LHCN-M2 (cell line): ENCODE data around the gene PAK6. TPM values are rescaled to one million over a fixed set of nuclear protein-coding genes. Genes with fewer than 3 reads are reported as not detected.

Experiments
- DNase-seq: peaks from one replicate; pipeline ENCODE4 v3.0.0-alpha.2; 2012; ENCODE audit warnings: low read depth
- total RNA-seq: library from RNA; depleted of rRNA; stranded (reverse); fragments of >200 nt; gene quantifications from 2 replicates; pipeline ENCODE4 v1.2.3, GENCODE V29; 2014

Gene PAK6
- total RNA-seq, 1 experiment from 2014 or later, result under 0.01 TPM

DNA sequence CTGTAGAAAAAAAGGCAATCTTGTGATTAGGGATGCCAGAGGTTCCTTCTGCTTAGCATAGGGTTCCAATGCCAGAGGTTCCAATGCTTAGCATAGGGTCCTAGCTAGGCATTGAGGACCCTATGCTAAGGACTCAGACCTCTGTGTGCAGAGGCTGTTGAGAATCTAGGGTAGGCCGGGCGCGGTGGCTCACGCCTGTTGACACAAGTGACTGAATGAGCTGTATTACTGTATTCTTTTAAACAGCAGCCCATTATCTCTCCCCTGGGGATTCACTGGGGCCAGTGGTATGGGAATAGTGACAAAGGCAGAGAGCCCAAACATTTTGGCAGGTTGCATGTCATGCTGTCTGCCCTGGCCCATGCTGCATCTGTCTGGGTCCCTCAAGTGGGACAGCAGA lies 16.2 kb downstream of the PAK6 start:
- no peak for DNase-seq

DNA sequence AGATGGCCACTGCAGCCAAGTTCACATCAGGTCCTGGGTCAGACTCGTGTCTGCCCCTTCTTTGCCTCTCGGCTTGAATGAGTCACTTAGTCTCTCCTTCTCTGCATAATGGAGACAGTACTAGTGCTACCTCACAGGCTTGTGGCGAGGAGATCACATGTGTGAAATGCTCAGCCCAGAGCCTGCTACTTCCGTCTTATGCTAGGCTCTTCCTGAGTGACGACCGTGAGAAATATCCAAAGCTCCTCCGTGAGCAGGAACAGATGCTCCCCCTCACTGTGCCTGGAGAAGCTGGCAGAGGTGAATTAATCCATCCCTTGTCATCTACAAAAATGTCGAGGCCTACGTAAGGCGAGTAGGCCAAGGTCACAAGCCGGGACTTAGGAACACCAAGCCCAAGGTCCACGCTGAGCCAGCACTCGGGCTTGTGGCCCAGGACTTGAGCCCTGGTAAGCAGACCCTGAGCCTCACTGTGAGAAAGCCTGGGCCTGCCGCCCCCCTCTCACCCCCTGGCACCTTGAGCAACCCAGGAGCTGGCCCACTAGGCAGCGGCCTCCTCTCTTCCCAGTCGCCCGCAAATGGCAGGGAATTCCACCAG lies 17.9 kb downstream of the PAK6 start:
- no peak for DNase-seq

DNA sequence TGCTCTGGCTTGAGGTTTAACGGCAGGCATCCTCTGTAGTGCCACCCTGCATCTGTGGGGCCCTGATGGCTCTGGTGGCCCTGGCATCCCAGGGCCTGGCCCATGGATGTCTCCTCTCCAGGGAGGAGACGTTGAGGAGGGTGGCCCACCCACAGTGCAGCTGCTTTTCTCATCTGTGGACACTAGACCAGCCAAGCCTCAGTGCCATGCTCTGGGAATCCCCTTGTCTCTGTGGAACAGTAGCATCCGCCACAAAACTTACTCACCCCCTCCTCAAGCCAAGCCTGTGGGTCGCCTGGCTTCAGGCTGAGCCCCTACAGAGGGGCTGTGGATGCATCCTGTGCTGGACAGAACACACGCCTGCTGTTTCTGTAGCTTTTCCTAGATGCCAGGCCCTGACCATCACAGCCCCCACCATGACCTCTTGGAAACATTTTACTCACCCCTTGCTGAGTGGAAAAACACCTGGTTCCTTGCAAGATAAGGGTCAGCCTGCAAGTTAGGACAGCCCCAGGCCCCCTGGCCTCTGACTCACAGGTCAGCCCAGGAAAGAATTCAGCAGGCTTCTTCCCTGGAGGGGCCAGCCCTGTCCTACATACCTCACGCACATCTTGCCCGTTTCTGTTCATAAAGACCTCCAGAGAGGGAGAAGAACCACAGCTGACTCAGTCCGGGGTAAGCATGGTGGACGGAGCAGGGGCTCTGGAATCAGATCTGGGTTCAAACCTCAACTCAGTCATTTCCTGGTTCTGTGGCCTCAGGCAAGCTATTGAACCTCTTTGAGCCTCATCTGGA lies 19.0 kb downstream of the PAK6 start:
- DNase-seq, result no peak

DNA sequence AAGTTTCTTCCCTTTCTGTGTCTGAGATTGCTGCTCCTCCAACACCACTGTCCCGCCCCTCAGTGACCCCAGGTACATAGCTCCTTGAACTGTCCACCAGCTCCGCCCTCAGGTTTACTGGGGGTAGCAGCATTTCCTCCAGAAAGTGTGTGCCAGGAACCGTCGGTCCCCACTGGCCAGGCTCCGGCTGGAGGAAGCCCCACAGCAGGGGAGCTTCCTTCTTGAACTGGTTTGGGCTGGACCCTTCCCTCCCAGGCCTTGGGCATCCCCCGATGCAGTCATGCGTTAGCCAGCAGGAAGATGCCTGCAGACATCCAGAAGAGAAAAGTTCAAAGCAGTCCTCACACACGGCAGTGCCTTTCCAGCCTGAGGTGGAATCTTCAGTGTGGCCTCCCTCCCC lies 19.7 kb downstream of the PAK6 start:
- DNase-seq, result no peak

DNA sequence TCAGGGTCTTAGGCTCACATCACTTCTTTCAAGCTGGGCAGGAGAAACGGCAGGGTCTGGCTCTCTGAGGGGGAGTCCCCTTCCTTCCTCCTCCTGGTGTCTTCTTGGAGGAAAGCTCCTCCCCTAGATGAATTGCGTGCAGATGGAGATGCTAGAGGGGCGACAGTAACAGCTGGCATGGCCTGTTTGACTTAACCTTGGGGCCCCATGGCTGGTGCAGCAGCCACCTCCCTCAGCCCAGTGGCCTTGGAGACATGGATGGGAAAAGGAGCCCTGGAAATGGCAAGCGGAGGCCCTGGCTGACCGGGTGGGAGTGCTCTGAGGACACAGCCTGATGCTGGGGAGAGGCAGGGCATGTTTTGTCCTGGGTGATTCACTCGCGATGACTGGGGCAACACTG lies 20.2 kb downstream of the PAK6 start:
- no peak for DNase-seq

DNA sequence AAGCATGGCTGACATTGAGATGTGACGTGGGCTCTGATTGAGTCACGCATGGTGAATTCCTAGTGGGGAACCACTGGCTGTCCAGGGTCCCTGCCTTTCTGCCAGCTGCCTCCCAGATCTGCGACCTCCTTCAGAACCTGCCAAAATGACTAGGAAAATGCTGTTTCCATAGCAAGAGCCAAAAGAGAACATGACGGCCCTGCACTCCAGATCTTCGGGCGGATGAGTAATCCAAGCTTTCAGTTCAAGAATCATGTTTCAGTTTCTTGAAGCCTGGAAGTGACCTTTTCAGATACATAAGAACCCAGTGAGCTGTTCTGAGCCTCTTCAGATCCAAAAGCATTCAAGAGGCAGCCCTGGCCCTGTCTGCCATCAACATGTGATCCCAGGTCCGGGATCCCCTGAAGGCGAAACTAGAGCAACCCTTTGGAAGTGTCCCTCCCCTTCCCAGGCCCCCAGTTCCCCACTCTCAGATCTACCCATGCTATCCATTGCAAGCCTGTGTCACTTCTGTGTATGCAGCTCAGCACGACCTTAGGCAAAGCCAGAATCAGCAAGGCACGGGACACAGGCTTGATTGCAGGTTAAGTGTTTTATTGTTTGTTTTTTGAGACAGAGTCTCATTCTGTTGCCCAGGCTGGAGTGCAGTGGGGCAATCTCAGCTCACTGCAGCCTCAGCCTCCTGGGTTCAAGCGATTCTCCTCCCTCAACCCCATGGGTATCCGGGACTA lies 24.3 kb downstream of the PAK6 start:
- peak; percentile 74 for DNase-seq

DNA sequence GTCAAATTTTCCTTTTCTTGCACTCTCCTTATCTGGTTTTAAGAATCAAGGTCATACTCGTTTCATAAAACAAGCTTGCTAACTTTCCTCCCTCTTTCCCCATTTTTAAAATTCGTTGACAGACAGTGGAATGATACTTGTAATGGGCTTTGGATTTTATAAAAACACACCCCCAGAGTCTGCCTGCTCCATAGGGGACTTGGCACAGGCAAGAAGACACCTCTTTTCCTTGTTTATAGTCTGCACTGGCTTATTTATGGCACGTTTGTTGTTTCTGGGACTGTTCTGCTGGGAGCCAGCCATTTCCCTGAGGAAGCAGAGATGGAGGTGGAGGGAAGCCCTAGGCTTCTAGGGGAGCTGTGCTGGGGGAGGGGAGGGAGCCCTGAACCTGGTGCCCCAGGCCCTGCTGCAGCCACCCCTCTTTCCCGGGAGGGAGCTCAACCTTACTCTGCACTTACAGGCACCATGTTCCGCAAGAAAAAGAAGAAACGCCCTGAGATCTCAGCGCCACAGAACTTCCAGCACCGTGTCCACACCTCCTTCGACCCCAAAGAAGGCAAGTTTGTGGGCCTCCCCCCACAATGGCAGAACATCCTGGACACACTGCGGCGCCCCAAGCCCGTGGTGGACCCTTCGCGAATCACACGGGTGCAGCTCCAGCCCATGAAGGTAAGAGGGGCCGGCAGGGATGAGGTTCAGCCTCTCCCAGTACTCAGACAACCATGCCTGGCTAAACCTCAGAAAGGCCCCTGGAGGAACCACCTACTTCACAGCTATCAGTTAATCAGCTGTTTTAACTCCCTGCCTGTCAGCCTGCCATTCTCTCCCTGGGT lies 25.7 kb downstream of the PAK6 start:
- DNase-seq, result no peak

DNA sequence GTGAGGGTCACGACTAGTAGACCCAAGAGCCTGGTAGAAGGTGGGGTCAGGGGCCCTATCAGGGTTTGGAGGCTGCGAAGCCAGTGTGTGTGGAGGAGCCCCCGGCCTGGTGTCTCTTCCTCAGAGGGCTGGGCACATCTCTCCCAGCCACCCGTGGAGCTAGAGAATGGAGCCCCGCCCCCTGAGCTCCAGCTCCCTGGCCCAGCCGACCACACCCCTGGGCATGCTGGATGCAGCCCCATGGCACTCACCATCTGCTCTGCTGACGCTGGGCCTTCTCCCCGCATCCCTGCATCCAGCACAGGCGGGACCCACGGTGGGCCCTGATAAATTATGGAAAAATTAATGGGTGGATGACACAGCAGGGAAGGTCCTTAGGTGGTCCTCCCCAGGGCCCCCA lies 26.5 kb downstream of the PAK6 start:
- DNase-seq, result no peak

DNA sequence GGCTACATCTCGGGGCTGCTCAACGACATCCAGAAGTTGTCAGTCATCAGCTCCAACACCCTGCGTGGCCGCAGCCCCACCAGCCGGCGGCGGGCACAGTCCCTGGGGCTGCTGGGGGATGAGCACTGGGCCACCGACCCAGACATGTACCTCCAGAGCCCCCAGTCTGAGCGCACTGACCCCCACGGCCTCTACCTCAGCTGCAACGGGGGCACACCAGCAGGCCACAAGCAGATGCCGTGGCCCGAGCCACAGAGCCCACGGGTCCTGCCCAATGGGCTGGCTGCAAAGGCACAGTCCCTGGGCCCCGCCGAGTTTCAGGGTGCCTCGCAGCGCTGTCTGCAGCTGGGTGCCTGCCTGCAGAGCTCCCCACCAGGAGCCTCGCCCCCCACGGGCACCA lies 27.0 kb downstream of the PAK6 start:
- no peak for DNase-seq

DNA sequence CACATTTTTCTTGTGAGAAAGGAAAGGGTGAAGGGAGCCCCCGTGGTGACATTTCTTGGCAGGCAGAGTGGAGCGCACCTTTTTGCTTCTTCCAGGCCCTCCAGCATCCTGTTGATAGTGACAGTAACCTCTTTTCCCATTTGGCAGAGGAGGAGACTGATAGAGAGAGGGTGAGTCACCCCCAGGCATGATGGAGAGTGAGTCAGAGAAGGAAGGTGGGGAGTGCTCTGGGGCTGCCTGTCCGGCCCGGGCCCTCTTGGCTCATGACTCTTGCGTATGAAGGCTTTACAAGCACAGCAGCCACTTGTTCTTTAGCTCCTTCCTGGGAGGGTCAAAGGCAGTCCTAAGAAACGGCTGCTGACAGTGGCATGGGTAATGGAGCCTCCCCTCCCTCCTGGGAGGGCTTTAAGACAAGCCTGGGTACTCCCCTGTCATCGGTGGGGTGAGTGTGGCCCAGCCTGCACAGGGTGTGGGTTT lies 28.0 kb downstream of the PAK6 start:
- DNase-seq, result peak; percentile 86

DNA sequence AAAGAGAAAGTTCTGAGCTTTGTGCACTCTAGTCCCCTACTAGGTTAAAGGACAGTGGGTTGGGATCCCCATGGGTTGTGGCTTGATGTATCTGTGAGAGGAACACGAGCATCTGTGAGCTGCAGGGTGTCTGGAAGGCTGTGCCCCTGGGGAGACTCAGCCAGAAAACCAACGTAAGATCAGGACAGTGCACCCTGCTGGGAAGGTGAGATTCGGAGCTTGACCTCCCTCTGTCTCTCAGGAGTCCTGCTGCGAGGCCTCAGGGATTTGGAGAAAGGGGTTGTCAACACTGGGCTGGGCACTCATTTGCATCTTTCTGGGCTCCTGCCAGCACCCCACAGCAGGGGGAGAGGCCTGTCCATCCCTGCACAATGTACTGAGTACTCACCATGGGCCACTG lies 28.8 kb downstream of the PAK6 start:
- DNase-seq, result no peak

DNA sequence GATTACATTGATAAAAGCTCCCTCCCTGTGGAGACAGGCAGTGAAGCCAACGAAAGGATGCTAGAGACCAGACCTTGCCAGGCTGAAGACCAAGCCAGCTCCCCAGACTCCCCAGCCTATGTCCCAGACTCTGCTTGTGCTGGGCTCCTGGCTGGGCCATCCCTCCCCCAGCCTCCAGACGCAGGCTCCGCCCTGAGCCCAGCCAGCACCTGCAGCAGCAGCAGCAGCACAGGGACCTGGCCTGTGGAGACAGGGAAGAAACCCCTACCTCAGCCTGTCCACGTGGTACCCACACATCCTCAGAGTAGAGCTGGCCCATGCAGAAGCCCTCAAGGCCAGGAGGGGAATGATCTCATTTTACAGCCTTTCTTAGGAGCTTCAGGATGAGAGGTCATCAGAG lies 30.7 kb downstream of the PAK6 start:
- DNase-seq, result no peak

DNA sequence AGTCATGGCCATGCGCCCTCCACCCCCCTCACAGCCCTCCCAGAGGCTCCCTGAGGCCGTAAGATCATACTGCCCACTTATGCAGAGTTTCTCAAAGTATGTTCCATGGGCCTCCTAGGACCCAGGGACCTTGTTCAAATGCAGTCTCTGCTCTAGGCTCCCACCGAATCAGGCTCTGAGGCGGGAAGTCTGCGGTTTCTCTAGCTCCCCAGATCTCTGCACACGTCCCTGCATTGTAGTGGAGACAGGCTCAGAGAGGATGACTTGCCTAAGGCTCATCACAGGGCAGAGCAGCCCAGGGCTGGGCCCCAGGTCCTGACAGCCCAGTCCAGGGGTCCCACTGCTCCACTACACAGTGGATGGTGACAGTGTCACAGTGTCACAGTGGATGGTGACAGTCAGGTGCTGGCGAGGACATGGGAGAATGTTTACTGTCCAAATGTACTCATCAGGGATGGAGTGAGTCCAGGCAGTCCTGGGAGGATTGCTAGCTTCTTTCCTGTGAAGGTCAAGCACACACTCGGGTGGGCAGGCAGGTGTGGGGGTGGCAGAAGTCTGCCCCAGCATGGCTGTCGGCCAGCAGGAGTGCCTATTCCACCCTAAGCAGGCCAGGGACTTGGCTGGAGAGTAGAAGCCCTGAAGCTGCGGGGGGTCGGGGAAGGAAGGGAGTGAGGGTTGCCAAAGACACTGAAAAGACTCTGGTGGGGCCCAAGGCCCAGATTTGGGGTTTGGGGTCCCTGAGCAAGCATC lies 31.6 kb downstream of the PAK6 start:
- DNase-seq, result peak; percentile 30

DNA sequence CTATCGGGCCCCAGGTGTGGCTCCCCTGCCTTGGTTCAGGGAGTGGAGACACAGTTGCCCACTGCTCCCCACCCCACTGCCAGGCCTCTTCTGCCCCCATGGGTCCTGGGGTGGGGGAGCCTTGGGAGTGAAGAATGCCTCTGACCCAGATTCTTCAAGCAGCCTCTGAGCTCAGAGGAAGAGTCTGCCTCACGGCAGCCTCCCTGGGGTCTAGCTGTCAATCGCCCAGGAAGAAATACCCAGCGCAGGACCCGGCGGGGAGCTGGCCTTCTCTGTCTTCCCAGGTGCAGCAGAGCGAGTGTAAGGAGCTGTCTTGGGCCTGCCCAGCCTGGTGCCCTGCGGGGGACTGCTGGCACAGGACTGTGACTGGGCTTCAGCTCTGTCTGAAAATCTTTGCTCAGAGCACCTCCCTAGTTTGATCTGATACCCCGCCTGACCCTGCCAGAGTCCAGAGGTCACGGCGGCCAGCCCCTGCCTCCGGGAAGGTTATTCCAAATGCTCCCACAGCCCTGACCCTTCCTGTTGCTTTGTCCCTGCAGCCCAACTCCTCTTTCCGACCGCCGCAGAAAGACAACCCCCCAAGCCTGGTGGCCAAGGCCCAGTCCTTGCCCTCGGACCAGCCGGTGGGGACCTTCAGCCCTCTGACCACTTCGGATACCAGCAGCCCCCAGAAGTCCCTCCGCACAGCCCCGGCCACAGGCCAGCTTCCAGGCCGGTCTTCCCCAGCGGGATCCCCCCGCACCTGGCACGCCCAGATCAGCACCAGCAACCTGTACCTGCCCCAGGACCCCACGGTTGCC lies 33.0 kb downstream of the PAK6 start:
- no peak for DNase-seq

DNA sequence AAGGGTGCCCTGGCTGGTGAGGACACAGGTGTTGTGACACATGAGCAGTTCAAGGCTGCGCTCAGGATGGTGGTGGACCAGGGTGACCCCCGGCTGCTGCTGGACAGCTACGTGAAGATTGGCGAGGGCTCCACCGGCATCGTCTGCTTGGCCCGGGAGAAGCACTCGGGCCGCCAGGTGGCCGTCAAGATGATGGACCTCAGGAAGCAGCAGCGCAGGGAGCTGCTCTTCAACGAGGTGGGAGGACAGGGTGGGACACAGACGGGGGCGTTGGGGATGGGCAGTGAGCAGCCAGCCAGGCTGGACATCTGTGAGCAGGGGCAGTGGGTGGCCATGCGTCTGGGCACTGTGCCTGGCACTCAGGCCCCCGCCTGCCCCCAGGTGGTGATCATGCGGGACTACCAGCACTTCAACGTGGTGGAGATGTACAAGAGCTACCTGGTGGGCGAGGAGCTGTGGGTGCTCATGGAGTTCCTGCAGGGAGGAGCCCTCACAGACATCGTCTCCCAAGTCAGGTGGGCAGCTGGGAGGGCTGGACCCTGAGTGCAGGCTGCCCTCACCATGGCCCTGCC lies 33.7 kb downstream of the PAK6 start:
- DNase-seq, result no peak

DNA sequence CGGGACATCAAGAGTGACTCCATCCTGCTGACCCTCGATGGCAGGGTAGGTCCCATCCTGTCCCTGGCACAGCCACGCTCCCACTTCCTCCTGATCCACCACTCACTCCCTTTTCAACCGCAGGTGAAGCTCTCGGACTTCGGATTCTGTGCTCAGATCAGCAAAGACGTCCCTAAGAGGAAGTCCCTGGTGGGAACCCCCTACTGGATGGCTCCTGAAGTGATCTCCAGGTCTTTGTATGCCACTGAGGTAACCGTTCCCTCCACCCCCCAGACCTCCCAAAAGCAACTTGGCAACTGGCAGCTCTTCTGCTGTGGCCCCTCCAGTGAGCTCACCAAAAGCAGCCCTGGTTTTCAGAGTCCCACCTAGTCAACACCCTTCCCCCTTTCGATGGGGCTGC lies 34.6 kb downstream of the PAK6 start:
- no peak for DNase-seq

DNA sequence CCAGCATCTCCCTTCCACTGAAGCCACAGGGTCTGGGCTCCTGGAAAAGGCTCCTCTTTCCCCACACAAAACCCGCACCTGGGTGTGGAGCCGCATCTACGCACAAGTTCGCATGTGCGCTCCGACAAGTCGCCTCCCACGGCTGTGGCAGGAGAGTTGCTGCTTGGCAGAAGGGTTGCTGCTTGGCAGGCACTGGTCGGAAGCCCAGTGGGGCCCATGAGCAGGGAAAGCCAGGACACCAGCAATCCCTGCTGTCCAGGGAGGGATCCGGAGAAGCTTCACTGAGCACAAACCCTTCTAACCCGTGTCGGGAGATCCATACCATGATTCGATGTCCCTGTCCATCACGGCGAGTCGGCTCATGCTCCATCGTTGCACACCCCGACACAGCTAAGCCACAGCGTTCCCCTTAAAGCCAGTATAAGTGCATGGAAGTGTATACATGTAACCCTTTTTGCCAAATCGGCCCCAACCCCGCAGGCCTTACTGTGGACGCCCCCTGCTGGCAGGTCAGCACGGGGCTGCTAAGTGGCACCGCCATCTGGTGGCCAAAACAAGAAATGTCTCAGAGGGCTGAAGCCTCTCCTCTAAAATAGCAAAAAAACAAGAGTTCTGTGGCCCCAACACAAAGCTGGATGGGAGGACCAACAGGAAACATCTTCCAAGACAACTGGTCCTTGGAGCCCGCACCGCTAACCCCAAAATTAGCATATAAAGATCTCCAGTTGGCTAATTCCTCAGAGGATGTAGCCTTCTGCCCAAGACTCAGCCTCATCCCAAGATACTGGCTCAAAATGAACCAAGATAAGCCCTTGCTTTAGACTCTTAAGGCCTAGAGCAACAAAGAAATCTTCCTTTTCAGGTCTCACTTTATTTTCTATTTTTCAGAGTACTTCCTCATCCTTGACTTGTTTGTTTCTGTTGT lies 35.7 kb downstream of the PAK6 start:
- peak; percentile 67 for DNase-seq

DNA sequence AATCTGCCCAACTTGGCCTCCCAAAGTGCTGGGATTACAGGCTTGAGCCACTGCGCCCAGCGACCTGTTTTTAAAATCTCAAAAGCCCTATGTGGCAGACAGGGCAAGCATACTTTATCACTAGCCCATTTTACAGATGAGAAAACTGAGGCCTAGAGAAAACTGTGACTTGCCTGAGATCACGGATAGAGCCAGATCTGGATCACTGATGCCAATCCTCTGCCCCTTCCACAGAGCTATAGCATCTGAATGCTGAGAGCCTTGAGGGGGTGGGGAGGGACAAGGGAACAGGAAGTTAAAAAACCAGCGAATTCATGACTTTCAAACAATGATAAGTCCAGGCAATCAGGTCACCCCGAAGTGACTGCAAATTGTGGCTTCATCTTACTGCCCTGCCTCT lies 36.7 kb downstream of the PAK6 start:
- DNase-seq, result no peak

DNA sequence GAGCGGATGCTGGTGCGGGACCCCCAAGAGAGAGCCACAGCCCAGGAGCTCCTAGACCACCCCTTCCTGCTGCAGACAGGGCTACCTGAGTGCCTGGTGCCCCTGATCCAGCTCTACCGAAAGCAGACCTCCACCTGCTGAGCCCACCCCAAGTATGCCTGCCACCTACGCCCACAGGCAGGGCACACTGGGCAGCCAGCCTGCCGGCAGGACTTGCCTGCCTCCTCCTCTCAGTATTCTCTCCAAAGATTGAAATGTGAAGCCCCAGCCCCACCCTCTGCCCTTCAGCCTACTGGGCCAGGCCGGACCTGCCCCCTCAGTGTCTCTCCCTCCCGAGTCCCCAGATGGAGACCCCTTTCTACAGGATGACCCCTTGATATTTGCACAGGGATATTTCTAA lies 37.1 kb downstream of the PAK6 start:
- DNase-seq, result no peak
